Adrenal gland (tissue), 5 donors: ENCODE measurements around the gene PDCD7.
"Not testable (repeated sequence)": the region's sequence is repeated elsewhere in the genome, so short reads cannot be mapped to it uniquely, and the experiment has no call there.

ENCODE experiments used
- POLR2A ChIP-seq, 2 donors: fragments of 450-650 bp; IDR thresholded peaks; one replicate each; pipeline ENCODE4 v1.6.1; 2017; ENCODE audit warnings: antibody characterized with exemption in 2 of 2, mild to moderate bottlenecking in 2 of 2, moderate library complexity in 1 of 2
- TF ChIP-seq, protein P1 (sequence below), 6 experiments: fragments of 450-650 bp in 4 of 6; fragments of 200-600 bp in 2 of 6; sonication (generic) in 1 of 6; IDR thresholded peaks; 1 replicate in 5 of 6; 2 replicates in 1 of 6; pipeline versions ENCODE4 v1.5.1 to v1.8.0; 2016 to 2021; ENCODE audit warnings: antibody characterized with exemption in 6 of 6, mild to moderate bottlenecking in 2 of 6, moderate library complexity in 1 of 6
- donor health status: DM: no; HTN: no; CAD: no.

DNA sequence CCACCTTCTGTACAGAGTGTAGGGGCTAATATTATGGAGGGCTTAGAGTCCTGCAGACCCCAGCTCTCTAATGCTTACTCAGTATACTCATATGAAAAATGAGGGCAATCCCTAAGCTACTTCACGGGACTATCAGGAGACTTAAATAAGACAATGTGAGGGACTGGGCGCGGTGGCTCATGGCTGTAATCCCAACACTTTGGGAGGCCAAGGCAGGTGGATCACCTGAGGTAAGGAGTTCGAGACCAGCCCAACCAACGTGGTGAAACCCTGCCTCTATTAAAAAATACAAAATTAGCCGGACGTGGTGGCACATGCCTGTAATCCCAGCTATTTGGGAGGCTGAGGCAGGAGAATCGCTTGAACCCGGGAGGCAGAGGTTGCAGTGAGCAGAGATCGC lies 33.8 kb downstream of the PDCD7 start:
- TF ChIP-seq, protein P1, sequence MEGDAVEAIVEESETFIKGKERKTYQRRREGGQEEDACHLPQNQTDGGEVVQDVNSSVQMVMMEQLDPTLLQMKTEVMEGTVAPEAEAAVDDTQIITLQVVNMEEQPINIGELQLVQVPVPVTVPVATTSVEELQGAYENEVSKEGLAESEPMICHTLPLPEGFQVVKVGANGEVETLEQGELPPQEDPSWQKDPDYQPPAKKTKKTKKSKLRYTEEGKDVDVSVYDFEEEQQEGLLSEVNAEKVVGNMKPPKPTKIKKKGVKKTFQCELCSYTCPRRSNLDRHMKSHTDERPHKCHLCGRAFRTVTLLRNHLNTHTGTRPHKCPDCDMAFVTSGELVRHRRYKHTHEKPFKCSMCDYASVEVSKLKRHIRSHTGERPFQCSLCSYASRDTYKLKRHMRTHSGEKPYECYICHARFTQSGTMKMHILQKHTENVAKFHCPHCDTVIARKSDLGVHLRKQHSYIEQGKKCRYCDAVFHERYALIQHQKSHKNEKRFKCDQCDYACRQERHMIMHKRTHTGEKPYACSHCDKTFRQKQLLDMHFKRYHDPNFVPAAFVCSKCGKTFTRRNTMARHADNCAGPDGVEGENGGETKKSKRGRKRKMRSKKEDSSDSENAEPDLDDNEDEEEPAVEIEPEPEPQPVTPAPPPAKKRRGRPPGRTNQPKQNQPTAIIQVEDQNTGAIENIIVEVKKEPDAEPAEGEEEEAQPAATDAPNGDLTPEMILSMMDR (IDR thresholded peaks at IDR 0.05), result not testable (repeated sequence)
- TF ChIP-seq POLR2A (IDR thresholded peaks at IDR 0.05), result not testable (repeated sequence)
